IMR-90 (cell line): ENCODE measurements around the gene OR10W1. TPM values are rescaled to one million over a fixed set of nuclear protein-coding genes. Genes with fewer than 3 reads are reported as not detected.

ENCODE experiments used
- ATAC-seq: fragments of 200-7000 bp; cut with Tn5 transposase; 2 replicates; pipeline ENCODE4 v1.9.1; 2020; ENCODE audit warnings: low read depth, mild to moderate bottlenecking, moderate library complexity
- BruUV-seq: library from RNA; stranded (reverse); fragments of 400-500 nt; replicated peaks from 2 replicates; lab custom pipeline; 2021; lab: Mats Ljungman, UMichigan
- CTCF ChIA-PET: fragments of 300-600 bp; formaldehyde crosslinking; extraction: SDS; loops from one replicate; lab custom pipeline; 2021; ENCODE audit warnings: antibody characterized with exemption; lab: Yijun Ruan, JAX
- POLR2A ChIA-PET: fragments of 300-600 bp; sonication (Branson Sonifier 250); formaldehyde crosslinking; loops from one replicate; lab custom pipeline; 2022; ENCODE audit warnings: antibody characterized with exemption; ENCODE audit not compliant: unreplicated experiment; lab: Charles Lee
- DNase-seq: peaks from one replicate; pipeline ENCODE4 v3.0.0; 2013
- H2AFZ ChIP-seq: replicated peaks from 2 replicates; pipeline ENCODE3; 2013; ENCODE audit warnings: low read length, mild to moderate bottlenecking; ENCODE audit not compliant: poor library complexity
- H2AK5ac ChIP-seq: 2 replicates; pipeline ENCODE4 v1.6.1; 2013; ENCODE audit warnings: low read depth, low read length, inconsistent platforms
- H2AK9ac ChIP-seq: replicated peaks from 2 replicates; pipeline ENCODE3; 2013; ENCODE audit warnings: mild to moderate bottlenecking, low read depth, low read length, moderate library complexity; ENCODE audit not compliant: poor library complexity
- H2BK120ac ChIP-seq: 2 replicates; pipeline ENCODE4 v1.6.1; 2013; ENCODE audit warnings: low read depth, low read length, inconsistent platforms
- H2BK15ac ChIP-seq: 3 replicates; pipeline ENCODE4 v1.6.1; 2013; ENCODE audit warnings: low read depth, low read length, inconsistent platforms
- H2BK20ac ChIP-seq: 2 replicates; pipeline ENCODE4 v1.6.1; 2013; ENCODE audit warnings: low read depth, mild to moderate bottlenecking, inconsistent platforms, low read length, moderate library complexity
- H2BK5ac ChIP-seq: 2 replicates; pipeline ENCODE4 v1.6.1; 2013; ENCODE audit warnings: mild to moderate bottlenecking, low read depth, low read length, inconsistent platforms; ENCODE audit not compliant: poor library complexity, severe bottlenecking
- H3K14ac ChIP-seq: replicated peaks from 2 replicates; pipeline ENCODE4 v1.6.1; 2013; ENCODE audit warnings: low read depth, low read length, inconsistent platforms
- H3K18ac ChIP-seq: 2 replicates; pipeline ENCODE4 v1.6.1; 2013; ENCODE audit warnings: low read depth, low read length, control low read depth
- H3K23ac ChIP-seq: 2 replicates; pipeline ENCODE4 v1.6.1; 2013; ENCODE audit warnings: low read depth, low read length, inconsistent platforms
- H3K27ac ChIP-seq: 2 replicates; pipeline ENCODE4 v1.5.1; 2013; ENCODE audit warnings: mild to moderate bottlenecking, control low read depth, low read length; ENCODE audit not compliant: insufficient read depth
- H3K27me3 ChIP-seq: 2 replicates; pipeline ENCODE4 v1.6.1; 2013; ENCODE audit warnings: low read length; ENCODE audit not compliant: control insufficient read depth, insufficient read depth
- H3K36me3 ChIP-seq: 2 replicates; pipeline ENCODE4 v1.6.1; 2013; ENCODE audit warnings: low read length, mixed read lengths; ENCODE audit not compliant: control insufficient read depth, insufficient read depth
- H3K4ac ChIP-seq: 2 replicates; pipeline ENCODE4 v1.6.1; 2013; ENCODE audit warnings: low read depth, low read length, inconsistent platforms
- H3K4me1 ChIP-seq: 2 replicates; pipeline ENCODE4 v1.6.1; 2013; ENCODE audit warnings: low read length, mixed read lengths; ENCODE audit not compliant: control insufficient read depth, insufficient read depth
- H3K4me2 ChIP-seq: 2 replicates; pipeline ENCODE4 v1.6.1; 2013; ENCODE audit warnings: low read depth, mild to moderate bottlenecking, control low read depth, low read length, moderate library complexity
- H3K4me3 ChIP-seq: 2 replicates; pipeline ENCODE4 v1.5.1; 2013; ENCODE audit warnings: low read depth, mild to moderate bottlenecking, control low read depth, low read length, moderate library complexity; ENCODE audit not compliant: insufficient read depth
- H3K56ac ChIP-seq: 2 replicates; pipeline ENCODE4 v1.6.1; 2013; ENCODE audit warnings: low read length, inconsistent platforms; ENCODE audit not compliant: insufficient read depth; ENCODE audit errors: extremely low read depth
- H3K79me1 ChIP-seq, 2 experiments: 2 replicates each; pipeline ENCODE4 v1.6.1; 2013; ENCODE audit warnings: low read length in 2 of 2, inconsistent platforms in 1 of 2, low read depth in 1 of 2
- H3K9ac ChIP-seq: 2 replicates; pipeline ENCODE4 v1.6.1; 2013; ENCODE audit warnings: low read depth, low read length, control low read depth
- H3K9me1 ChIP-seq: 2 replicates; pipeline ENCODE4 v1.6.1; 2013; ENCODE audit warnings: low read length, inconsistent platforms; ENCODE audit not compliant: insufficient read depth
- H3K9me3 ChIP-seq: 2 replicates; pipeline ENCODE4 v1.6.1; 2013; ENCODE audit warnings: low read length; ENCODE audit not compliant: control insufficient read depth, insufficient read depth
- H4K20me1 ChIP-seq: 2 replicates; pipeline ENCODE4 v1.6.1; 2013; ENCODE audit warnings: low read length, inconsistent platforms; ENCODE audit not compliant: insufficient read depth
- H4K5ac ChIP-seq: 2 replicates; pipeline ENCODE4 v1.6.1; 2013; ENCODE audit warnings: mild to moderate bottlenecking, low read depth, low read length, control low read depth
- H4K8ac ChIP-seq, 2 experiments: 2 replicates each; pipeline ENCODE4 v1.6.1; 2013; ENCODE audit warnings: low read depth in 2 of 2, low read length in 2 of 2, control low read depth in 1 of 2, inconsistent platforms in 1 of 2
- H4K91ac ChIP-seq: 2 replicates; pipeline ENCODE4 v1.6.1; 2013; ENCODE audit warnings: low read depth, low read length, inconsistent platforms; ENCODE audit not compliant: insufficient read depth
- CEBPB ChIP-seq: IDR thresholded peaks from 2 replicates; pipeline ENCODE4 v1.6.1; 2012; ENCODE audit warnings: low read depth, low read length, improper control_type of control experiment
- WGBS, 2 experiments: methylation state at CpG; one replicate each; pipeline versions ENCODE4 v1.1.5 to v1.1.7; 2013; ENCODE audit warnings: missing lambda C conversion rate in 2 of 2; ENCODE audit not compliant: insufficient read length in 1 of 2; ENCODE audit errors: extremely low coverage in 2 of 2; 5-methylcytosine and 5-hydroxymethylcytosine counted together
- dilution Hi-C: fragments of 300-500 bp; cut with HindIII; formaldehyde crosslinking; loops from one replicate; pipeline ENCODE4 v1.14.3; 2018; ENCODE audit warnings: low sequenced_read_pairs; ENCODE audit not compliant: unreplicated experiment
- in situ Hi-C: fragments of 300-500 bp; cut with MboI; formaldehyde crosslinking; loops from 3 replicates; pipeline ENCODE4 v1.14.3; 2019; ENCODE audit warnings: low sequenced_read_pairs, inconsistent platforms, mixed read lengths
- intact Hi-C: fragments of 100-400 bp; cut with micrococcal nuclease; formaldehyde crosslinking; loops from 2 replicates; pipeline ENCODE4 v1.10.0; 2022
- polyA plus RNA-seq, 3 experiments: library from polyadenylated mRNA; depleted of rRNA; stranded (reverse); fragments of >200 nt; gene quantifications; 2 replicates each; pipeline ENCODE4 v1.2.3, GENCODE V29; 2012; ENCODE audit warnings: low replicate concordance in 1 of 3
- total RNA-seq: library from RNA; depleted of rRNA; stranded (reverse); fragments of >200 nt; gene quantifications from 2 replicates; pipeline ENCODE4 v1.2.3, GENCODE V29; 2012

OR10W1 gene
- total and polyA plus RNA-seq, 2 of the 4 experiments (the other 2 are of a cell fraction): not detected

- peaks cover 3% of the 10 kb centered on the region; the same call in 1 of the 2 replicates for H3K9me3 ChIP-seq
- H4K8ac ChIP-seq: no peak overlapping the region
- no peak overlapping the region for H3K27ac ChIP-seq
- no peak overlapping the region for H3K18ac ChIP-seq
- no peak for ATAC-seq
- H3K4me2 ChIP-seq: no peak overlapping the region
- no peak overlapping the region for H3K56ac ChIP-seq
- H3K4me3 ChIP-seq: no peak overlapping the region
- H2AK9ac ChIP-seq: no peak overlapping the region
- 79% methylated on average over 22 of the region's 32 CpGs; no CpG with 5 or more reads in 1 of the 2 experiments for WGBS, 2 experiments
- H3K36me3 ChIP-seq: no peaks in the 10 kb centered on the region
- in situ Hi-C loops: no loop called here
- H3K79me1 ChIP-seq: no peaks in the 10 kb centered on the region
- H2BK20ac ChIP-seq: no peak overlapping the region
- H2AFZ ChIP-seq: peak overlapping the region; percentile 63
- H3K9me1 ChIP-seq: no peaks in the 10 kb centered on the region
- H2BK15ac ChIP-seq: no peak overlapping the region
- no peak for TF ChIP-seq CEBPB
- no peak overlapping the region for H4K5ac ChIP-seq
- H2BK5ac ChIP-seq: no peak overlapping the region
- ChIA-PET CTCF (no interaction called here), POLR2A (no interaction called here)
- H3K23ac ChIP-seq: no peak overlapping the region
- no peak overlapping the region for H3K14ac ChIP-seq
- H2BK120ac ChIP-seq: no peak overlapping the region
- no peaks in the 10 kb centered on the region for H4K20me1 ChIP-seq
- H3K9ac ChIP-seq: no peak overlapping the region
- dilution Hi-C loops: no loop called here
- H3K27me3 ChIP-seq: no peaks in the 10 kb centered on the region
- no peak overlapping the region for H3K4ac ChIP-seq
- intact Hi-C loops: no loop called here
- no peak overlapping the region for H2AK5ac ChIP-seq
- no peak for DNase-seq
- no peaks in the 10 kb centered on the region for H3K4me1 ChIP-seq
- no peak overlapping the region for H4K91ac ChIP-seq
- no TSS peak for BruUV-seq
Observed at GRCh38 chr11:58227956-58228615, 40.0 kb downstream of the OR10W1 start.
